22Rv1 (cell line): ENCODE results near the gene C16orf89.

Experiments
- CTCF ChIP-seq: fragments of 450-650 bp; IDR thresholded peaks from 2 replicates; pipeline ENCODE4 v1.5.1; 2017; ENCODE audit warnings: mild to moderate bottlenecking
- ZFX ChIP-seq: fragments of 450-650 bp; IDR thresholded peaks from 2 replicates; pipeline ENCODE4 v1.6.1; 2017; ENCODE audit warnings: antibody characterized with exemption, borderline replicate concordance

- TF ChIP-seq CTCF (no peak), ZFX (no peak)
Observed at GRCh38 chr16:5025171-5025632, 40.6 kb downstream of the C16orf89 start.
